Smooth muscle cell (in vitro differentiated cells): ENCODE data around the gene CTSZ. TPM values are rescaled to one million over a fixed set of nuclear protein-coding genes. Genes with fewer than 3 reads are reported as not detected.

Experiments used
- DNase-seq: peaks from one replicate; lab custom pipeline; 2025; ENCODE audit not compliant: unreplicated experiment; lab: John Stamatoyannopoulos, UW
- H2AFZ ChIP-seq: fragments of 200-600 bp; sonication (generic); 2 replicates; pipeline ENCODE4 v1.6.0; 2016; ENCODE audit warnings: antibody characterized with exemption, low read depth, mild to moderate bottlenecking
- H3F3A ChIP-seq: fragments of 200-600 bp; sonication (generic); 2 replicates; pipeline ENCODE4 v1.6.0; 2017; ENCODE audit warnings: antibody characterized with exemption, low read depth
- H3K27ac ChIP-seq: fragments of 200-600 bp; sonication (generic); 2 replicates; pipeline ENCODE4 v1.5.1; 2016; ENCODE audit warnings: low read depth, mild to moderate bottlenecking
- H3K27me3 ChIP-seq: fragments of 200-600 bp; sonication (generic); 2 replicates; pipeline ENCODE4 v1.6.1; 2016; ENCODE audit warnings: low read depth, mild to moderate bottlenecking
- H3K36me3 ChIP-seq: fragments of 200-600 bp; sonication (generic); 2 replicates; pipeline ENCODE4 v1.5.1; 2016; ENCODE audit warnings: low read depth
- H3K4me1 ChIP-seq: fragments of 200-600 bp; sonication (generic); 2 replicates; pipeline ENCODE4 v1.5.1; 2016; ENCODE audit warnings: low read depth
- H3K4me2 ChIP-seq: fragments of 200-600 bp; sonication (generic); 2 replicates; pipeline ENCODE4 v1.6.0; 2016; ENCODE audit warnings: mild to moderate bottlenecking
- H3K4me3 ChIP-seq: fragments of 200-600 bp; sonication (generic); 2 replicates; pipeline ENCODE4 v1.5.1; 2016; ENCODE audit warnings: mild to moderate bottlenecking
- H3K79me2 ChIP-seq: fragments of 200-600 bp; sonication (generic); 2 replicates; pipeline ENCODE4 v1.6.0; 2016; ENCODE audit warnings: low read depth, mild to moderate bottlenecking
- H3K9ac ChIP-seq: fragments of 200-600 bp; sonication (generic); 2 replicates; pipeline ENCODE4 v1.6.0; 2016; ENCODE audit warnings: low read depth
- H3K9me3 ChIP-seq: fragments of 200-600 bp; sonication (generic); replicated peaks from 2 replicates; pipeline ENCODE4 v1.5.1; 2016; ENCODE audit warnings: low read depth
- H4K20me1 ChIP-seq: fragments of 200-600 bp; sonication (generic); 2 replicates; pipeline ENCODE4 v1.6.0; 2016; ENCODE audit warnings: low read depth
- CTCF ChIP-seq: fragments of 200-600 bp; sonication (generic); IDR thresholded peaks from 2 replicates; pipeline ENCODE4 v1.5.1; 2017; ENCODE audit warnings: borderline replicate concordance, mild to moderate bottlenecking, antibody characterized with exemption; ENCODE audit not compliant: insufficient read depth, poor library complexity, severe bottlenecking
- WGBS: methylation state at CpG from one replicate; pipeline ENCODE4 v1.1.7; 2016; ENCODE audit warnings: low lambda C conversion rate; 5-methylcytosine and 5-hydroxymethylcytosine counted together
- polyA plus RNA-seq: library from polyadenylated mRNA; unstranded; fragments of >200 nt; fragmentation: Nextera tagmentation; extraction: Ambion mirVana; gene quantifications from 2 replicates; pipeline ENCODE4 v1.2.1, GENCODE V29; 2016
- total RNA-seq: library from RNA; depleted of rRNA; stranded (reverse); fragments of >200 nt; gene quantifications from 2 replicates; pipeline ENCODE4 v1.2.3, GENCODE V29; 2014

CTSZ gene
- total and polyA plus RNA-seq, 2 experiments from 2014 or later: 12.7 to 151 TPM

- Histone ChIP-seq H3K79me2 (peaks cover 18% of the 10 kb centered on the region), H3K4me1 (no peaks in the 10 kb centered on the region), H3K27ac (peak overlapping the region; percentile 85), H3K4me2 (peak overlapping the region; percentile 54), H2AFZ (no peak overlapping the region), H3F3A (peaks cover 6% of the 10 kb centered on the region), H3K9ac (no peak overlapping the region), H3K27me3 (no peaks in the 10 kb centered on the region), H4K20me1 (peaks cover 40% of the 10 kb centered on the region), H3K4me3 (no peak overlapping the region), H3K9me3 (no peaks in the 10 kb centered on the region), H3K36me3 (peaks cover 2% of the 10 kb centered on the region)
- WGBS: 0% methylated on average over 5 of the region's 5 CpGs
- DNase-seq: no peak
- TF ChIP-seq CTCF: no peak
Observed at GRCh38 chr20:59020938-59021551, 14.0 kb upstream of the CTSZ start.

- no peaks in the 10 kb centered on the region for H3K36me3 ChIP-seq
- H3K4me1 ChIP-seq: no peaks in the 10 kb centered on the region
- WGBS: 94% methylated on average over 5 of the region's 5 CpGs
- peaks cover 6% of the 10 kb centered on the region for H3F3A ChIP-seq
- no peaks in the 10 kb centered on the region for H3K9me3 ChIP-seq
- no peak within 1 kb of the TSS for H3K4me3 ChIP-seq
- H3K27me3 ChIP-seq: no peaks in the 10 kb centered on the region
- no peak for DNase-seq
- H3K9ac ChIP-seq: no peak within 1 kb of the TSS
- H3K27ac ChIP-seq: no peak within 1 kb of the TSS
- H3K79me2 ChIP-seq: peaks cover 6% of the 10 kb centered on the region
- no peak within 1 kb of the TSS for H2AFZ ChIP-seq
- no peak for TF ChIP-seq CTCF
- peaks cover 23% of the 10 kb centered on the region for H4K20me1 ChIP-seq
- no peak within 1 kb of the TSS for H3K4me2 ChIP-seq
Observed at GRCh38 chr20:59019217-59019616, 12.2 kb upstream of the CTSZ start, which contains the start of gene TUBB1. Gene TUBB1, plus strand, starts transcription at chr20:59019429. Its CDS starts 94 bp downstream, at chr20:59019523.

- H3F3A ChIP-seq: peaks cover 6% of the 10 kb centered on the region
- TF ChIP-seq CTCF: no peak
- 100% methylated on average over 10 of the region's 10 CpGs for WGBS
- H3K27me3 ChIP-seq: no peaks in the 10 kb centered on the region
- no peak overlapping the region for H3K4me2 ChIP-seq
- H3K27ac ChIP-seq: no peak overlapping the region
- no peak for DNase-seq
- no peaks in the 10 kb centered on the region for H3K9me3 ChIP-seq
- H3K4me1 ChIP-seq: no peaks in the 10 kb centered on the region
- H3K36me3 ChIP-seq: no peaks in the 10 kb centered on the region
- H3K9ac ChIP-seq: no peak overlapping the region
- peaks cover 6% of the 10 kb centered on the region for H3K79me2 ChIP-seq
- H3K4me3 ChIP-seq: no peak overlapping the region
- no peak overlapping the region for H2AFZ ChIP-seq
- peaks cover 19% of the 10 kb centered on the region for H4K20me1 ChIP-seq
Observed at GRCh38 chr20:59018817-59019216, 11.8 kb upstream of the CTSZ start.
